CD4-positive, CD25-positive, alpha-beta regulatory T cell (primary cell): ENCODE results near the gene TMEM244. TPM values are rescaled to one million over a fixed set of nuclear protein-coding genes. Genes with fewer than 3 reads are reported as not detected.

ENCODE experiments used
- ATAC-seq, 2 donors: fragments of 150-1000 bp; cut with Tn5 transposase; one replicate each; pipeline ENCODE4 v1.10.0; 2021; ENCODE audit warnings: low read depth in 2 of 2, moderate number of reproducible peaks in 2 of 2, moderate library complexity in 1 of 2
- DNase-seq, 3 donors: peaks; one replicate each; pipeline versions ENCODE4 v3.0.0 to v3.0.0-alpha.2; 2012 to 2022; ENCODE audit warnings: mixed read lengths in 1 of 3
- H3K27ac ChIP-seq: one replicate; pipeline ENCODE4 v1.7.0; 2013; ENCODE audit warnings: mild to moderate bottlenecking, low read length; ENCODE audit not compliant: insufficient read depth, poor library complexity, severe bottlenecking
- H3K27me3 ChIP-seq: one replicate; pipeline ENCODE4 v1.7.0; 2013; ENCODE audit warnings: low read length; ENCODE audit not compliant: control insufficient read depth, insufficient read depth
- H3K36me3 ChIP-seq: one replicate; pipeline ENCODE4 v1.7.0; 2013; ENCODE audit warnings: mild to moderate bottlenecking, low read length, moderate library complexity; ENCODE audit not compliant: control insufficient read depth, insufficient read depth
- H3K4me1 ChIP-seq: 2 replicates; pipeline ENCODE4 v1.7.0; 2013; ENCODE audit warnings: mild to moderate bottlenecking, low read length; ENCODE audit not compliant: insufficient read depth, control insufficient read depth, poor library complexity, severe bottlenecking
- H3K4me3 ChIP-seq: one replicate; pipeline ENCODE4 v1.7.0; 2013; ENCODE audit warnings: low read depth, mild to moderate bottlenecking, low read length, moderate library complexity
- H3K9me3 ChIP-seq, 2 experiments: 1 replicate in 1 of 2; 2 replicates in 1 of 2; pipeline ENCODE4 v1.7.0; 2013; ENCODE audit warnings: low read length in 2 of 2, mild to moderate bottlenecking in 1 of 2, moderate library complexity in 1 of 2; ENCODE audit not compliant: control insufficient read depth in 2 of 2
- H3K27ac Mint-ChIP-seq, 3 donors: one replicate each; pipeline ENCODE4 v1.8.0; 2020 to 2022; ENCODE audit warnings: mild to moderate bottlenecking in 3 of 3, mixed read lengths in 3 of 3, moderate library complexity in 2 of 3
- H3K27me3 Mint-ChIP-seq: one replicate; pipeline ENCODE4 v1.8.0; 2022; ENCODE audit warnings: mild to moderate bottlenecking, mixed read lengths
- H3K36me3 Mint-ChIP-seq: one replicate; pipeline ENCODE4 v1.8.0; 2020; ENCODE audit warnings: mixed read lengths
- H3K4me1 Mint-ChIP-seq, 4 donors: one replicate each; pipeline ENCODE4 v1.8.0; 2020 to 2022; ENCODE audit warnings: mixed read lengths in 4 of 4, mild to moderate bottlenecking in 1 of 4
- H3K4me3 Mint-ChIP-seq, 4 donors: one replicate each; pipeline ENCODE4 v1.8.0; 2020 to 2022; ENCODE audit warnings: mild to moderate bottlenecking in 4 of 4, mixed read lengths in 4 of 4, moderate library complexity in 3 of 4
- H3K9me3 Mint-ChIP-seq, 7 donors: one replicate each; pipeline ENCODE4 v1.8.0; 2020 to 2022; ENCODE audit warnings: mixed read lengths in 7 of 7, mild to moderate bottlenecking in 3 of 7, moderate library complexity in 2 of 7
- polyA plus RNA-seq, 4 donors: library from polyadenylated mRNA; unstranded; fragments of 300-500 nt; fragmentation: Illumina TruSeq; gene quantifications; one replicate each; pipeline ENCODE4 v1.2.3, GENCODE V29; 2021
- total RNA-seq: library from RNA; stranded (reverse); gene quantifications from one replicate; pipeline ENCODE4 v1.2.3, GENCODE V29; 2022

Gene TMEM244, protein sequence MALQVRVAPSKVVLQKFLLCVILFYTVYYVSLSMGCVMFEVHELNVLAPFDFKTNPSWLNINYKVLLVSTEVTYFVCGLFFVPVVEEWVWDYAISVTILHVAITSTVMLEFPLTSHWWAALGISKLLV
- total RNA-seq (1.1 TPM), polyA plus RNA-seq (1 to 10 TPM; 3.4 to 6.1 (median 4.8) TPM)

DNA sequence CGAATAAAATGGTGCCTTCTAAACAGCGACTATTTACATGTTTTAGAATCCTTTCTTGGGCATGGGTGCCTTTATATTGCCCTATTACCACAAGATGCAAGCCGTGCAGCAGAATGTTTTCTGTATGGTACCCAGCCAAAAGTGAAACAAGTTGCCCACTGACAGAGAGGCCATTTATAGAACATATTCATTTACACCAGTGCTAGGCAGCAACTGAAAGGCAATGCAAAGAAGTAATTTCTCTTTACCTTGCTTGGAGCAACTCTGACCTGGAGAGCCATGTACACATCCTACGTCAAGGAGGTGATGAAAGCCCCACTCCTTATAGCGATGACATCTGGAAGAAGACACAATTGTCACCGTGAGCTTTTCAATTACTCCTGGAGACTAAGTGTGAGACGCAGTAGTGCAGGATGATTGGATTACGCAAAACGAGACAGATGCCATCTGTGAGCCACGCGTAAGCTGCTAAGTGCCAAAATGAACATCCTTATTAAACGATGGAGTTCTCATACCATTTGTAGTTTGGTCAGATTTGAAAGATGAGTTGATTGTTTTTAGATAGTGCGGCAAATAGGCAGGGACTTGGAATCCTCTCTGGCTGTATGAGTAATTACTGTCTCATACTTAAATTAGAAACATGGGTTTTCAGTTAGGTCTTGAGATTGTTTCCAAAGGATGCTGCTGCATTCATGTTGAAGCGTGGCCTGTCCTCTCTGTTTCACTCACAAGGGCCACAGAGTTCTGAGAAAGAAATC is at the start of gene TMEM244:
TMEM244 (minus strand) TSS at position 408 of the 758 bp plus-strand sequence; CDS start at position 281, 127 bp downstream.
- Mint-ChIP-seq H3K36me3 (peaks cover 3% of the 10 kb centered on the region), H3K27me3 (no peaks in the 10 kb centered on the region), H3K4me1 (peaks cover 0 to 40% (median 15%) of the 10 kb centered on the region in 4 donors), H3K4me3 (peak within 1 kb of the TSS; percentile 82 to 92 (median 88)), H3K9me3 (peaks cover 0 to 2% (median 0%) of the 10 kb centered on the region in 7 donors), H3K27ac (peak within 1 kb of the TSS; percentile 88 to 99 (median 95))
- peak; percentile 73 to 77 for ATAC-seq
- H3K27ac ChIP-seq = peak within 1 kb of the TSS; percentile 79
- H3K27me3 ChIP-seq = no peaks in the 10 kb centered on the region
- peak in 2 of 3 donors; percentile 57 to 65 for DNase-seq
- H3K4me1 ChIP-seq = peaks cover 4% of the 10 kb centered on the region
- peak within 1 kb of the TSS; percentile 89 for H3K4me3 ChIP-seq
- H3K9me3 ChIP-seq = no peaks in the 10 kb centered on the region
- no peaks in the 10 kb centered on the region for H3K36me3 ChIP-seq

DNA sequence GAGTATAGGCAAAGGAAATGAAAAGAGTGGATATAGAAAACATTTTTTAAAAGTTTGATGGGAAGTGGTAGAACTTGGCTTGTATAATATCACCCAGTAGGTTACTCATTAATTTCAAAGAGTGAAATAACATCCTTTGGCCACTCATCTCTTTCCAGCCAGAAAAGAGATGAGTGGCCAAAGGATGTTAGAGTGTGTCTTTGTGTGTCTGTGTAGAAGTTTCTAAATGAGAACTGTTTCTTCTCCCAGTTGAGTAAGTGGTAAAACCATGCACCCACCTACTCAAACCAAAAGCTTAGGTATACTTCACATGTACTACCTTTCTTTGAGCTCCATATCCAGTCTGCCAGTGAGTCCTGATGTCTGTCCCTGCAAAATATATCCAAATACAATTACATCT is 47.7 kb upstream of the TMEM244 start:
- H3K27ac Mint-ChIP-seq = no peak overlapping the region
- DNase-seq = no peak
- H3K27me3 Mint-ChIP-seq = no peaks in the 10 kb centered on the region
- H3K36me3 Mint-ChIP-seq = no peaks in the 10 kb centered on the region
- peaks cover 4 to 8% (median 7%) of the 10 kb centered on the region in 4 donors for H3K4me1 Mint-ChIP-seq
- Histone ChIP-seq H3K4me1 (peaks cover 7% of the 10 kb centered on the region), H3K27ac (no peak overlapping the region), H3K4me3 (no peak overlapping the region), H3K36me3 (no peaks in the 10 kb centered on the region), H3K9me3 (no peaks in the 10 kb centered on the region), H3K27me3 (no peaks in the 10 kb centered on the region)
- H3K9me3 Mint-ChIP-seq = peaks cover 0 to 2% (median 0%) of the 10 kb centered on the region in 7 donors
- ATAC-seq = no peak
- no peak overlapping the region for H3K4me3 Mint-ChIP-seq

DNA sequence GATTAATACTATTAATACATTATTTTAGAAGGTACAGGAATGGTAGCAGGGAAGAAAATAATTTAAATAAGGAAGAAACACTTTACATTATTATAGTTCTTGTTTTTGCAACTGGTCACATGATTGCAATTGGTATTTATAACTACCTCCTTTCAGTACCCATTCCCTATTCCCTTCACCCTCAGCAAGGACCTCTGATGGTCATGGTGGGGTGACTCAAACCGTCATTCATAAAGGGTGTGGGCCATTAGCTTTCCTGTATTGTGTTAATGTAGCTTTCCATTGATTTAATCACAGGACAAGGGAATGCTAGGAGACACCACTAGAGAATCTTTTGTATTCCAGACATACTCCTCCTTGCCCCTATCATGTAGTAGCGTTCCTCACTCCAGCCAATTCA is 47.2 kb upstream of the TMEM244 start:
- DNase-seq (no peak), ATAC-seq (no peak)
- Mint-ChIP-seq H3K4me3 (no peak overlapping the region), H3K4me1 (peaks cover 4 to 8% (median 7%) of the 10 kb centered on the region in 4 donors), H3K27me3 (no peaks in the 10 kb centered on the region), H3K9me3 (peaks cover 0 to 2% (median 0%) of the 10 kb centered on the region in 7 donors), H3K36me3 (no peaks in the 10 kb centered on the region), H3K27ac (no peak overlapping the region)
- Histone ChIP-seq H3K4me3 (no peak overlapping the region), H3K9me3 (no peaks in the 10 kb centered on the region), H3K27me3 (no peaks in the 10 kb centered on the region), H3K36me3 (no peaks in the 10 kb centered on the region), H3K27ac (no peak overlapping the region), H3K4me1 (peaks cover 7% of the 10 kb centered on the region)

DNA sequence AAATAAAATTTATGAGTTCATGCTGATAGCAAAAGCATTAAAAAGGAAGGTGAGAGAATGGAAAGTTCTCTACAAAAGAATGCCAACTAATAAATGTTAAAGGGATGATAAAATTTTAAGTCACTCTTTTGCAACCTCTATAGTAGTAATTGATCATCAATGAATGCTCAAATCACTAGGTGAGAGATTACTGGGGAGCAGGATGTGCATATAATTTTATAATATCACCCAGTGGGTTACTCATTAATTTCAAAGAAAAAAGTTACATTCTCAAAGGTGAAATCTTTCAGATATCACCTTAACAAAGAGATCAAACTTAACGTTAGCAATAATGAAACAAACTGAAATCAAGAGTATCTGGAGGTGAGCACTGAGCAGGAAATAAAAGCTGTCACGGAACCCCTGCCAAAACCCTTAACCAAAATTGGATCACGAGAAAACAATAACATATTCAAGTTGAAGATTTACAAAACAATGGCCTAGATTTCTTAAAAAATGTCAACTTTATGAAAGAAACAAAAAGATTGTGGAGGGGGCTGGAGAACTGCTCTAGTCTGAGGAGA is 45.5 kb upstream of the TMEM244 start:
- H3K4me1 Mint-ChIP-seq = peaks cover 4 to 8% (median 7%) of the 10 kb centered on the region in 4 donors
- peak in 1 of 3 donors; percentile 53 for DNase-seq
- ATAC-seq = no peak
- peaks cover 0 to 2% (median 0%) of the 10 kb centered on the region in 7 donors for H3K9me3 Mint-ChIP-seq
- Histone ChIP-seq H3K36me3 (no peaks in the 10 kb centered on the region), H3K27me3 (no peaks in the 10 kb centered on the region), H3K9me3 (no peaks in the 10 kb centered on the region), H3K27ac (no peak overlapping the region), H3K4me3 (peak overlapping the region; percentile 9), H3K4me1 (peaks cover 7% of the 10 kb centered on the region)
- no peak overlapping the region for H3K4me3 Mint-ChIP-seq
- no peaks in the 10 kb centered on the region for H3K36me3 Mint-ChIP-seq
- peaks cover 6% of the 10 kb centered on the region for H3K27me3 Mint-ChIP-seq
- H3K27ac Mint-ChIP-seq = peak overlapping the region in 1 of 3 donors; percentile 1

DNA sequence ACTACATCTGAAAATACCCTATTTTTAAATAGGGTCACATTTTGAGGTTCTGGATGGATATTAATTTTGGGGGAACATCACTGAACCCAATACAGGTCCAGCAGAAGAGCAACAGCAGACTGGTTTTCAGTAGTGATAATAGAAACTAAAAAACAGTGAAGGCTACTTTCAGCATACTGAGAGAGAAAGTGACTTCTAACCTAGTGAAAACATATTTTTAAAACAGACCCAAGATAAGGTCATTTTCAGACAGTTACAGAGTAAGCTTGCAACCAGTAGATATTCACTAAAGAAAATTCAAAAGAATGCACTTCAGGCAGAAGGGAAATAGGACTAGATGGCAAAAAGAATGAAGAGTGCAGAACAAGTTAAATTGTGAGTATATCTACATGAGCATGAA is 42.0 kb upstream of the TMEM244 start:
- Histone ChIP-seq H3K9me3 (no peaks in the 10 kb centered on the region), H3K27ac (no peak overlapping the region), H3K27me3 (no peaks in the 10 kb centered on the region), H3K36me3 (no peaks in the 10 kb centered on the region), H3K4me3 (no peak overlapping the region), H3K4me1 (peaks cover 7% of the 10 kb centered on the region)
- ATAC-seq (no peak), DNase-seq (no peak)
- no peak overlapping the region for H3K4me3 Mint-ChIP-seq
- peaks cover 4 to 8% (median 7%) of the 10 kb centered on the region in 4 donors for H3K4me1 Mint-ChIP-seq
- no peaks in the 10 kb centered on the region for H3K36me3 Mint-ChIP-seq
- peaks cover 12% of the 10 kb centered on the region for H3K27me3 Mint-ChIP-seq
- H3K27ac Mint-ChIP-seq = no peak overlapping the region
- H3K9me3 Mint-ChIP-seq = no peaks in the 10 kb centered on the region

DNA sequence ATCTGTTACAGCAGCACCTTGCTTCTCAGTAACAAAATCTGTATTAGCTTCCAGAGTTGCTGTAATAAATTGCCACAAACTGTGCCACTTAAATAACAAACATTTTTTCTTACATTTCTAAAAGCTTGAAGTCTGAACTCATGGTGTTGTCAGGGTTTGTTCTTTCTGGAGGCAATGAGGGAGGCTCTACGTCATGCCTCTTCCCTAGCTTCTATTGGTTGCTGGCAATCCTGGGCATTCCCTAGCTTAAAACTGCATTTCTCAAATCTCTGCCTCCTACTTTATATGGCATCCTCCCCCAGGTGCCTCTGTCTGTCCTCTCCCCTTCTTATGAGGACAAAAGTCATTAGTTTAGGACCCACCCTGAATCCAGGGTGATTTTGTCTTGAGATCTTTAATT is 41.6 kb upstream of the TMEM244 start:
- no peaks in the 10 kb centered on the region for H3K9me3 ChIP-seq
- peaks cover 12% of the 10 kb centered on the region for H3K27me3 Mint-ChIP-seq
- H3K27ac Mint-ChIP-seq = no peak overlapping the region
- H3K36me3 ChIP-seq = no peaks in the 10 kb centered on the region
- ATAC-seq = no peak
- peaks cover 4 to 8% (median 7%) of the 10 kb centered on the region in 4 donors for H3K4me1 Mint-ChIP-seq
- DNase-seq = no peak
- peaks cover 7% of the 10 kb centered on the region for H3K4me1 ChIP-seq
- H3K4me3 Mint-ChIP-seq = no peak overlapping the region
- H3K36me3 Mint-ChIP-seq = no peaks in the 10 kb centered on the region
- no peaks in the 10 kb centered on the region for H3K9me3 Mint-ChIP-seq
- H3K27me3 ChIP-seq = no peaks in the 10 kb centered on the region
- H3K27ac ChIP-seq = no peak overlapping the region
- no peak overlapping the region for H3K4me3 ChIP-seq

DNA sequence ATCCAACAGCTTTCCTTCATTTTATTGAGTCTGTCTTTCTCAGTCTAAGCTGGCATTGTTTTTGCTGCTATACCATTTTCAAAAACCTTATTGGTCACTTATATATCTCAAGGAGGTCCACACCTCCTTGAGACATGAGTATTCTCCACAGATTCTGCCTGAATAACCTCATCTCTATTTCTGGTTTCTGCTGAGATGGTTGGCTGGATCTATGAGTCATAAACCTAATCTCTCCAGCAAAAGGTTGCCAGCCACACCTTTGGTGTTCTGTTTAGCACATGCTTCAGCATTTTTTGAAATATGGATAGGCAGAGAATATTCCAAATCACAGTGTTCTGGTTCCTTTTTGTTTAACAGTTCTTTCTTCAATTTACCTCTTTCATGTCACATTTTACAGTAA is 40.8 kb upstream of the TMEM244 start:
- Histone ChIP-seq H3K27ac (no peak overlapping the region), H3K27me3 (no peaks in the 10 kb centered on the region), H3K4me1 (peaks cover 5% of the 10 kb centered on the region), H3K36me3 (no peaks in the 10 kb centered on the region), H3K4me3 (no peak overlapping the region), H3K9me3 (no peaks in the 10 kb centered on the region)
- H3K27me3 Mint-ChIP-seq = peaks cover 12% of the 10 kb centered on the region
- no peak for ATAC-seq
- H3K4me1 Mint-ChIP-seq = peaks cover 4 to 5% (median 4%) of the 10 kb centered on the region in 4 donors
- no peak overlapping the region for H3K4me3 Mint-ChIP-seq
- no peak overlapping the region for H3K27ac Mint-ChIP-seq
- no peak for DNase-seq
- H3K36me3 Mint-ChIP-seq = no peaks in the 10 kb centered on the region
- H3K9me3 Mint-ChIP-seq = no peaks in the 10 kb centered on the region
